Measurements from ENCODE around the gene EMP3. TPM values are rescaled to one million over a fixed set of nuclear protein-coding genes. Genes with fewer than 3 reads are reported as not detected.
A peak's percentile ranks its signal among the peaks of the same experiment; 100 is the strongest.
"Not testable (repeated sequence)": the region's sequence is repeated elsewhere in the genome, so short reads cannot be mapped to it uniquely, and the experiment has no call there.

Gene EMP3, protein sequence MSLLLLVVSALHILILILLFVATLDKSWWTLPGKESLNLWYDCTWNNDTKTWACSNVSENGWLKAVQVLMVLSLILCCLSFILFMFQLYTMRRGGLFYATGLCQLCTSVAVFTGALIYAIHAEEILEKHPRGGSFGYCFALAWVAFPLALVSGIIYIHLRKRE
- total RNA-seq, result 51.2 and 82.6 TPM in 2 replicates

DNA sequence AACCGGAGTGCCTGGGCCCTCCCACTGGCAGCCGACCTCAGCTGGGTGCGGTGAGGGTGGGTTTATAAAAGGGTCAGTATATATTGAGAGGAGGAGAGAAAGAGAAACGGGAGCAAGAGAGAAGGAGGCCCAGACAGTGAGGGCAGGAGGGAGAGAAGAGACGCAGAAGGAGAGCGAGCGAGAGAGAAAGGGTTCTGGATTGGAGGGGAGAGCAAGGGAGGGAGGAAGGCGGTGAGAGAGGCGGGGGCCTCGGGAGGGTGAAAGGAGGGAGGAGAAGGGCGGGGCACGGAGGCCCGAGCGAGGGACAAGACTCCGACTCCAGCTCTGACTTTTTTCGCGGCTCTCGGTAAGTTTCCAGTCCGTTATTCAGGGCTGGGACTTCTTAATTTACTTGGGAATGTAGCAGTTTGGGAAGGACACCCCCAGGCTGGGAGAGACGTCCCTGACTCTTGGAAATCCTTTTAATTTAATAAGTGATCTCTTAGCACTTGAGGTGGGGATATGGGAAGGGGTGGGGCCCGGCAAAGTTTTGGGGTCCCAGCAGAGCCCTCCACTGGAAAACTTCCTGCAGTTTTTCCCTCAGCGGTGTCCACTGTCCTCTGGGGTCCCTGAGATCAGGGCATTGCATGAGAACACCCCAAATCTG is at the start of gene EMP3:
Gene EMP3 (plus strand): TSS at position 288 of the 646 bp plus-strand sequence. CDS start 1,293 bp downstream, outside the sequence.
- DNase-seq (ENCODE audit: low read depth, low spot score), result no peak

DNA sequence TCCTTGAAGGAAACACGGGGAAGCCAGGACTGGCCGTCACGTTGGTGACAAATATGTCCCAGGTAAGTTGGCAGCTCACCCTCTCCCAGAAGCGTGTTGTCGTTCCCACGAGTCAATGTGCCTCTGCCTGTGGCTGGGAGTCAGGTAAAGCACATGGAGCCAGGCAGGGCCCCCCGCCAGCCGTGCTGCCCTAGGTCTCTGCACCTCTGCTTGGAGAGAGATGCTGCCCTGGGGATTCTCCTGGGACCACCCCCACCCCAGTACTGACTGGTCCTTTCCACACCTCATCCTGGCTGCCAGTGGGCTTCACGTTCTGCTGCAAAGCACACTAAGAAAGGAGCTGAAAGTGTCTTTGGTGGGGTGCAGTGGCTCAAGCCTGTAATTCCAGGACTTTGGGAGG is 45.6 kb upstream of the EMP3 start:
- no peak for DNase-seq (ENCODE audit: low read depth, low spot score)

DNA sequence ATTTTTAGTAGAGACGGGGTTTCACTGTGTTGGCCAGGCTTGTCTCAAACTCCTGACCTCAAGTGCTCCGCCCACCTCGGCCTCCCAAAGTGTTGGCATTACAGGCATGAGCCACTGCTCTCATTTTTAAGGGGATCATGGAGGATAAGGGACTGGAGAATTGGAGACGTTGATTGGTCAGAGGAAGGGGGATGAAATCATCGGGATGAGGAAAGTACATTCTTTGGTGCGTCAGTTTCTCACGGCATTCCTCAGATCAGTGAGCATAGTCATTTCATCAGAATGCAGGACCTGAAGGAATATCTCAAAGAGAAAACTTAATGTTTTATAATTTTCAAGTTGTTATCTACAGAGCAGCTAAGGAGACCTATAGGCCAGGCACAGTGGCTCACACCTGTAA is 41.4 kb upstream of the EMP3 start:
- DNase-seq (ENCODE audit: low read depth, low spot score), result no peak

- DNase-seq (ENCODE audit: low read depth, low spot score), result no peak
These were observed 40.5 kb upstream of the EMP3 start for GRCh38 chr19:48284896-48285295.

DNA sequence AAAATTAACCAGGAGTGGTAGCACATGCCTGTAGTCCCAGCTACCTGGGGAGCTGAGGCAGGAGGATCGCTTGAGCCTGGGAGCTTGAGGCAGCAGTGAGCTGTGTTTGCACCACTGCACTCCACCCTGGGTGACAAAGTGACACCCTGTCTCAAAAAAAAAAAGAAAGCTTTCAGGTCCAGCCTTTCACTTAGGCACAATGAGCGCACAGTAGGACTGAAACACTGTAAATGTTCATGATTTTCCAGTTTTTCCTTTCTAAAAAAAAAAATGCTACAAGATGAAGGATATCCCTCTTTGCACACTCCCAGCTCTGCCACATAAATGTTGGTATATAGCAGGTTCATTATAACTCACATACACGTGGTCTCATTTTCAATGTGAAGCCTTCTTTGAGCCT is 37.6 kb upstream of the EMP3 start:
- DNase-seq (ENCODE audit: low read depth, low spot score), result no peak

DNA sequence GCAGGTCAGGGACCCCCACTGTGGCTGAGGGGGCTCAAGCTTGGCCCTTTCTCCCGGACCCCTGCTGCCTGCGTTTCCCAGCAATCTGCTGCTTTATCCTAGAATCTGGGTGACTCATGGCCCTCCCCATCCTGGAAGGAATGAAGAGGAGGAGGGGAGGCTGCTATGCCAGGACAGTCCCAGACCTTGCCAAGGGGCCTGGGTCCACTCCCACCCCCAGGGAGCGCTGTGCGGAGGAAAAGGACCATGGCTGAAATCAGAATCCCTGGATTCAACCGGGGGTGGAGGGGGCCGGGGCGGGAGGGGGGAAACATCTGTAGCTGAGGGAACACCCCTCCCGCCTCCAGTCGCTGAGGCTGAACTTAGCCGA is 35.0 kb upstream of the EMP3 start:
- no peak for DNase-seq (ENCODE audit: low read depth, low spot score)

GRCh38 chr19:48290771-48291488 is 34.4 kb upstream of the EMP3 start:
- DNase-seq (ENCODE audit: low read depth, low spot score), result no peak

DNA sequence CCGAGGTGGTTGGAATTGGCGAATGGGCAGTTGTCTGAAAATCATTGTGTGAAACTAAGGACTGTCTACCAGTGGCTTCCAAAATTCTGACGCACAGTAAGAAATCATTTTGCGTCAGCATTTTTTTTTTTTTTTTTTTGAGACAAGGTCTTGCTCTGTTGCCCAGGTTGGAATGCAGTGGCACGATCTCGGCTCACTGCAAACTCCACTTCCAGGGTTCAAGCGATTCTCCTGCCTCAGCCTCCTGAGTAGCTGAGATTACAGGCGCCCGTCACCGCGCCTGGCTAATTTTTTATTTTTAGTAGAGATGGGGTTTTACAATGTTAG is 33.9 kb upstream of the EMP3 start:
- not testable (repeated sequence) for DNase-seq (ENCODE audit: low read depth, low spot score)

DNA sequence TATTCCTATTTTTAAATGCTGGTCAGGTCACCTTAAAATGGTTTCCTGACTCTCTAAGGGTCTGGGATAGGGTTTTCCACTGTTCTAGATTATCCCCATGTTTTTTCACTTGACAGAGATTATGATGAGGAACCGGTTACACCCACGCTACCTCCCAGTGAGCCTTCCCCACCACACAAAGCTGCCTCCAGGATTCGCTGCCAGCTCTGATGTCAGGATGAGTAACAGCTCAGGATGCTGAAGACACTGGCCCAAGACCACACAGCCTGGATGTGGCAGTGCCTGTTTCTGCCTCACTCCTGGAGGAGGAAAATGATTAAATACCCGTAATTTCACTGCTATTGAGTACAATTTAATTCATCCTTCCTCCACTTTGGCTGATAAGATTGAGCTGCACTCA is 32.6 kb upstream of the EMP3 start:
- no peak for DNase-seq (ENCODE audit: low read depth, low spot score)

DNA sequence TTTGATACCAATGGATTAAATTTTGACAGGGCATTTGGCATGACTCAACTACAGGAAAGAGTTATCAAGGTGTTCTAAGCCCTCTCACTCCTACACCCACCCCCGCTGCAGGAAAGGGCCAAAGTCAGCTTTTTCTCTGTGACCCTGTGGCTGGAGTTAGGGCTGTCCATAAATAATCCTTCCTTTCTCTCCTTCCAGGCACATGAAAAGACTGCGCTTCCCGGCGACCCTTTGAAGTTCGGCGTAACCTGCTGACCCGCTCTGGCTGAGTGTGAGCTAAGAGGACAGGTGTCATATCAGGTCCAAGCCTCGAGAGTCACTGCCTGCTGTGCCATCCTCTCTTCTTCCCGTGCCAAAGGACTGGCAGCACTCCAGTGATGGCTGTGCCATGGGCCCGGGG is 29.9 kb upstream of the EMP3 start:
- DNase-seq (ENCODE audit: low read depth, low spot score), result no peak

GRCh38 chr19:48296963-48297734 is 28.2 kb upstream of the EMP3 start:
- no peak for DNase-seq (ENCODE audit: low read depth, low spot score)

DNA sequence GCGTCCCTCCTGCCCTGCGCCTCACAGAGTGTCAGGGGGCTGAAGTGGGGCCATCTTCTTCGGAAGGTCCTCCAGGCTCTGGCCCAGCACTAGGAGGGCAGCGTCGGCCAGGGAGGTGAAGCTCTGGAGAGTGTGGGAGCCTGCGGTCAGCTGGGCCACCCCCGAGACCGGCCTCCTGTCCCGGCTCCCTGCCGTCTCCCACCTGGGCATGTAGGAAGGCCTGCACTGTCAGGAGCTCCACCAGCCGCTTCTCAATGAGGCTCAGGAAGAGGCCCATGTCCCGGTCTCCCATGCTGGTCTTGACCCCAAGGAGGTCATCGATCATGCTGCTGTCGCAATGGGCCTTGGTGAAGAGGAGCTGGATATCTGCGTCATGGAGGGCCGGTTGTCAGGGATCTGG is 27.4 kb upstream of the EMP3 start:
- no peak for DNase-seq (ENCODE audit: low read depth, low spot score)

DNA sequence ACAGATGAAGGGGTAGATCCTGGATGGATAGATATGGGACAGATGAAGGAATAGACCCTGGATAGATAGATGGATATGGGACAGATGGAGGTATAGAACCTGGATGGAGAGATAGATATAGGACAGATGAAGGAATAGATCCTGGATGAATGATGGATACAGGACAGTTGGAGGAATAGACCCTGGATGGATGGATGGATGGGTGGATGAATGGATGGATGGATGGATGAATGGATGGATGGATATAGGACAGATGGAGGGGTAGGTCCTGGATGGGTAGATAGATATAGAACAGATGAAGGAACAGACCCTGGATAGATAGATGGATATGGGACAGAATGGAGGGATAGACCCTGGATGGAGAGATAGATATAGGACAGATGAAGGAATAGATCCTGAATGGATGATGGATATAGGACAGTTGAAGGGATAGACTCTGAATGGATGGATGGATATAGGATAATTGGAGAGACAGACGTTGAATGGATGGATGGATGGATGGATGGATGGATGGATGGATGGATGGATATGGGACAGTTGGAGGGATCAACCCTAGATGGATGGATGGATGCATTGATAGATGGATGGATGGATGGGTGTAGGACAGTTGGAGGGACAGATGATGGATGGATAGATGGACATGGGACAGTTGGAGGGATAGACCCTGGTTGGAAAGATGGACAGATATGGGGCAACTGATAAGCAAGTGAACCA is 23.3 kb upstream of the EMP3 start:
- no peak for DNase-seq (ENCODE audit: low read depth, low spot score)

DNA sequence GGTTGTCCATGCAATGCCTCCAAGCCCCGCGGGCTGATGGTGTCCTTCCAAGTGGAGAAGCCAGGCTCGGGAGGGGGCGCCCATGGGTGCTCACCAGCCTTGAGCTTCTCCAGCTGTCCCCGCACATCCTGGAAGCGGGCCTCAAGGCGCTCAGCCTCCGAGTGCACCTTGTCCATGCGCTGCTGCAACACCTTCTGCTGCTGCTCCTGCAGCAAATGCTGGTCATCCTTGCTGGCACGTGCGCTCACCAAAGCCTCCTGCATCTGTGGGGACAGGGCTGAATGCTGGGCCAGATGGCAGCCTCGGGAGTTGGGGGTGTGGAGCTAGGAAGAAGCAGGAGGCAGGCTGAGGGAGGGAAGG is 22.8 kb upstream of the EMP3 start:
- no peak for DNase-seq (ENCODE audit: low read depth, low spot score)

GRCh38 chr19:48303367-48303766 is 22.0 kb upstream of the EMP3 start:
- no peak for DNase-seq (ENCODE audit: low read depth, low spot score)

- no peak for DNase-seq (ENCODE audit: low read depth, low spot score)
These were observed 21.5 kb upstream of the EMP3 start for GRCh38 chr19:48303866-48304265.

DNA sequence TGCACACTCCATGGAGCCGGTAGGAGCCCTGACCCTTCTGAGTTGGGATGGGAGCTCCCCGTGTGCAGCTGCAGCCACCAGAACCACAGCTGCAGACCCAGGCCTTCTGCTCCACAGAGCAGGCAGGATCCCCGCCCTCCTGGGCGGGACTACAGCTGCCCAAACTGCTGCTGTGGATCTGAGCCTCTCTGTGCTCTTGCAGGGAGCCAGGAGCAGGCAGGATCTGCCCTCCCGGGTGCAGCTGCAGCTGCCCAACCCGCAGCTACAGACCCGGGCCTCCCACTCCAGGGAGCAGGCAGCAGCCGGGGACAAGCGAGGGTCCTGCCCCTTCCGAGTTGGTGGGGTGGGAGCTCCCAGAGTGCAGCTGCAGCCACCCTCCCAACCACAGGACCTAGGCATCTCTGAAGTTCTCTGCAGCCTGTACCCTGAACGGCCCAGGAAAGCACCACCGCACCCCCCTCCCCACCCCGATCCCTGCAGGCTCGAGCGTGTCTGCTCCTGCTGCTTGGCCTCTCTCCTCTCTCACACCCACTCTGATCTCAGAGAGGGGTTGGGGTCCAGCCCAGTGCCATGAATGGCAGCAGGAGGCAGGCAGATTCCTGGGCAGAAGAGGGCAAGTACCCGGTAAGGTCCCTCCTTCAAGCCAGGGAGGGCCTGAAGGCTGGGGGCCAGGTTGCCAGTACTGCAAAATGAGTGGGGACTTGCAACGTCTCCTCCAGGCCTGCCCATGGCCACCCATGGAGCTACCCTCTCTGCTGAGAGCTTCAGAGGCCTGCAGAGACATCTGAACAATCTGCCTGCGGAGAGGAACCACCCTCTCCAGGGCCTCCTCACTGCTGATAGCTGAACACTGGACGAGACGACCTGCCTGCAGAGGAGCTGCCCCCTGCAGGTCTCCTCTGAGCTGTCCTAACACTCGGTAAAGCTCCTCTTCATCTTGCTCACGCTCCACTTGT is 16.4 kb upstream of the EMP3 start:
- DNase-seq (ENCODE audit: low read depth, low spot score), result no peak

GRCh38 chr19:48309731-48310130 is 15.6 kb upstream of the EMP3 start:
- DNase-seq (ENCODE audit: low read depth, low spot score), result not testable (repeated sequence)

GRCh38 chr19:48310227-48310626 is 15.1 kb upstream of the EMP3 start:
- DNase-seq (ENCODE audit: low read depth, low spot score), result peak; percentile 82

GRCh38 chr19:48311384-48311783 is 14.0 kb upstream of the EMP3 start:
- no peak for DNase-seq (ENCODE audit: low read depth, low spot score)

GRCh38 chr19:48315712-48316111 is 9.6 kb upstream of the EMP3 start:
- no peak for DNase-seq (ENCODE audit: low read depth, low spot score)

Measured in pulmonary artery endothelial cell (primary cell).